Transverse colon (tissue), 4 donors: ENCODE results near the gene MYH14.
A peak's percentile ranks its signal among the peaks of the same experiment; 100 is the strongest.

ENCODE experiments used
- CTCF ChIP-seq, 5 experiments: fragments of 200-600 bp in 3 of 5; fragments of 450-650 bp in 2 of 5; sonication (generic) in 3 of 5; IDR thresholded peaks; 1 replicate in 2 of 5; 2 replicates in 3 of 5; pipeline ENCODE4 v1.5.1; 2016 to 2017; ENCODE audit warnings: antibody characterized with exemption in 5 of 5, inconsistent platforms in 3 of 5, mild to moderate bottlenecking in 2 of 5, moderate library complexity in 1 of 5
- POLR2AphosphoS5 ChIP-seq, 3 donors: sonication (generic); formaldehyde crosslinking; IDR thresholded peaks; one replicate each; pipeline ENCODE4 v1.6.1; 2016; ENCODE audit warnings: antibody characterized with exemption in 3 of 3

GRCh38 chr19:50192463-50193211 lies 10.8 kb upstream of the MYH14 start:
- TF ChIP-seq CTCF (IDR thresholded peaks at IDR 0.05) (no peak), POLR2AphosphoS5 (IDR thresholded peaks at IDR 0.05) (peak in 1 of 3 donors; percentile 7)
